Stimulated activated CD4-positive, alpha-beta T cell treated with anti-CD3 and anti-CD28 coated beads, Interleukin-4, amount 100 ng/mL, for 24 hours (primary cell): Measurements from ENCODE around the gene PTPRN2.
"Not testable (repeated sequence)": the region's sequence is repeated elsewhere in the genome, so short reads cannot be mapped to it uniquely, and the experiment has no call there.

Experiments
- DNase-seq: peaks from one replicate; pipeline ENCODE4 v3.0.0-alpha.2; 2020

Gene PTPRN2

GRCh38 chr7:158187694-158187994 lies 400.0 kb downstream of the PTPRN2 start:
- DNase-seq = no peak

- DNase-seq = no peak
Measured at GRCh38 chr7:158186864-158187693, 400.5 kb downstream of the PTPRN2 start.

GRCh38 chr7:158186406-158186805 lies 401.2 kb downstream of the PTPRN2 start:
- DNase-seq = no peak

GRCh38 chr7:158185653-158186052 lies 402.0 kb downstream of the PTPRN2 start:
- DNase-seq = no peak

GRCh38 chr7:158183431-158183830 lies 404.2 kb downstream of the PTPRN2 start:
- DNase-seq = no peak

- DNase-seq = no peak
Measured at GRCh38 chr7:158176561-158177173, 411.0 kb downstream of the PTPRN2 start.

- DNase-seq = no peak
Measured at GRCh38 chr7:158175779-158176178, 411.8 kb downstream of the PTPRN2 start.

- DNase-seq = no peak
Measured at GRCh38 chr7:158174947-158175346, 412.7 kb downstream of the PTPRN2 start.

GRCh38 chr7:158167373-158167772 lies 420.2 kb downstream of the PTPRN2 start:
- DNase-seq = no peak

- no peak for DNase-seq
Measured at GRCh38 chr7:158166386-158167340, 421.0 kb downstream of the PTPRN2 start.

- no peak for DNase-seq
Measured at GRCh38 chr7:158165711-158166110, 421.9 kb downstream of the PTPRN2 start.

GRCh38 chr7:158164101-158165095 lies 423.2 kb downstream of the PTPRN2 start:
- DNase-seq = no peak

GRCh38 chr7:158161194-158161593 lies 426.4 kb downstream of the PTPRN2 start:
- no peak for DNase-seq

- DNase-seq = no peak
Measured at GRCh38 chr7:158160199-158160598, 427.4 kb downstream of the PTPRN2 start.

- no peak for DNase-seq
Measured at GRCh38 chr7:158157460-158157859, 430.2 kb downstream of the PTPRN2 start.

- DNase-seq = peak; percentile 14
Measured at GRCh38 chr7:158151273-158151672, 436.4 kb downstream of the PTPRN2 start.

GRCh38 chr7:158150234-158150633 lies 437.4 kb downstream of the PTPRN2 start:
- no peak for DNase-seq

- not testable (repeated sequence) for DNase-seq
Measured at GRCh38 chr7:158147431-158147830, 440.2 kb downstream of the PTPRN2 start.

- no peak for DNase-seq
Measured at GRCh38 chr7:158145370-158145769, 442.3 kb downstream of the PTPRN2 start.

GRCh38 chr7:158143196-158144120 lies 444.2 kb downstream of the PTPRN2 start:
- no peak for DNase-seq

- no peak for DNase-seq
Measured at GRCh38 chr7:158142657-158143056, 445.0 kb downstream of the PTPRN2 start.
